Measurements from ENCODE around the gene TOMM40. TPM values are rescaled to one million over a fixed set of nuclear protein-coding genes. Genes with fewer than 3 reads are reported as not detected.
A peak's percentile ranks its signal among the peaks of the same experiment; 100 is the strongest.
"Not testable (repeated sequence)": the region's sequence is repeated elsewhere in the genome, so short reads cannot be mapped to it uniquely, and the experiment has no call there.

TOMM40 gene
- total and polyA plus RNA-seq, 9 of the 15 experiments (the other 6 are each of a cell fraction or from before 2014, with no cell fraction given), result 0.89 to 290 (median 160) TPM

- TF ChIP-seq CREB1 (IDR thresholded peaks at IDR 0.05) (peak; percentile 91), CREB1 (CRISPR knock-in tag; IDR thresholded peaks at IDR 0.05) (peak; percentile 95), CTBP1 (IDR thresholded peaks at IDR 0.05; ENCODE audit: borderline replicate concordance) (peak; percentile 67; the same call in 1 of the 2 replicates), ZBTB2 (IDR thresholded peaks at IDR 0.05) (0 out of 2 replicates have a peak, but pooled peaks have one; percentile 2), SMARCA5 (IDR thresholded peaks at IDR 0.05) (0 out of 2 replicates have a peak, but pooled peaks have one; percentile 41), E2F1 (CRISPR knock-in tag; IDR thresholded peaks at IDR 0.05) (peak; percentile 71), NKRF (IDR thresholded peaks at IDR 0.05; ENCODE audit: borderline replicate concordance) (peak; percentile 70; the same call in 1 of the 2 replicates), SREBF2 (CRISPR knock-in tag; IDR thresholded peaks at IDR 0.05) (0 out of 2 replicates have a peak, but pooled peaks have one; percentile 16), SUPT5H (IDR thresholded peaks at IDR 0.05) (peak; percentile 77), TAF1 (IDR thresholded peaks at IDR 0.05; ENCODE audit: control insufficient read depth, extremely low read depth, insufficient read depth, low read length, severe bottlenecking) (peak; percentile 42), HLTF (IDR thresholded peaks at IDR 0.05) (0 out of 2 replicates have a peak, but pooled peaks have one; percentile 52), HINFP (tag; conservative IDR thresholded peaks at IDR 0.05; ENCODE audit: low read depth) (peak; percentile 78), PHF21A (IDR thresholded peaks at IDR 0.05; ENCODE audit: borderline replicate concordance, low read depth) (peak; percentile 5; the same call in 1 of the 2 replicates), MYC (IDR thresholded peaks at IDR 0.05; ENCODE audit: low read depth, low read length) (peak; percentile 83), MAZ (CRISPR knock-in tag; conservative IDR thresholded peaks at IDR 0.05 in 1 of 2, IDR thresholded peaks at IDR 0.05 in 1 of 2) (peak in 1 of 2 experiments; percentile 10; a peak in 1 of 4 replicates), ZFX (CRISPR knock-in tag; IDR thresholded peaks at IDR 0.05) (peak; percentile 54), POLR2B (IDR thresholded peaks at IDR 0.05; ENCODE audit: low read depth, partially characterized antibody) (peak; percentile 81), GTF2F1 (IDR thresholded peaks at IDR 0.05; ENCODE audit: low read depth, low read length) (peak; percentile 92; the same call in 1 of the 2 replicates), ZSCAN29 (IDR thresholded peaks at IDR 0.05) (0 out of 2 replicates have a peak, but pooled peaks have one; percentile 26), NFIC (IDR thresholded peaks at IDR 0.05) (peak; percentile 40; the same call in 1 of the 2 replicates)
- not testable (repeated sequence) for TF ChIP-seq MYC (CRISPR knock-in tag; IDR thresholded peaks at IDR 0.05; ENCODE audit: borderline replicate concordance, low read depth)
These were observed 23.6 kb downstream of the TOMM40 start, which contains the start of gene APOC1 (continued) for GRCh38 chr19:44914433-44915206.

Data from K562 (cell line).